GM21526 (cell line): ENCODE results near the gene CNTNAP2.
"Not testable (repeated sequence)": the region's sequence is repeated elsewhere in the genome, so short reads cannot be mapped to it uniquely, and the experiment has no call there.

Experiments used
- ATAC-seq: cut with Tn5 transposase; IDR thresholded peaks from one replicate; pipeline ENCODE4 v1.9.1; 2021; ENCODE audit warnings: moderate library complexity; ENCODE audit not compliant: unreplicated experiment, low FRiP score

The CNTNAP2 gene

GRCh38 chr7:147774461-147774860 is 1657.9 kb downstream of the CNTNAP2 start:
- ATAC-seq: no peak

- no peak for ATAC-seq
Measured at GRCh38 chr7:147775516-147776284, 1659.1 kb downstream of the CNTNAP2 start.

GRCh38 chr7:147777309-147777708 is 1660.7 kb downstream of the CNTNAP2 start:
- ATAC-seq: no peak

GRCh38 chr7:147779949-147780348 is 1663.3 kb downstream of the CNTNAP2 start:
- ATAC-seq: no peak

- no peak for ATAC-seq
Measured at GRCh38 chr7:147796581-147796980, 1680.0 kb downstream of the CNTNAP2 start.

- ATAC-seq: no peak
Measured at GRCh38 chr7:147798001-147798400, 1681.4 kb downstream of the CNTNAP2 start.

- ATAC-seq: not testable (repeated sequence)
Measured at GRCh38 chr7:147801762-147802161, 1685.2 kb downstream of the CNTNAP2 start.

GRCh38 chr7:147803151-147803550 is 1686.5 kb downstream of the CNTNAP2 start:
- no peak for ATAC-seq

- ATAC-seq: no peak
Measured at GRCh38 chr7:147803606-147804005, 1687.0 kb downstream of the CNTNAP2 start.

GRCh38 chr7:147804032-147804431 is 1687.4 kb downstream of the CNTNAP2 start:
- no peak for ATAC-seq

- no peak for ATAC-seq
Measured at GRCh38 chr7:147805996-147806576, 1689.5 kb downstream of the CNTNAP2 start.

GRCh38 chr7:147809786-147810185 is 1693.2 kb downstream of the CNTNAP2 start:
- no peak for ATAC-seq

- no peak for ATAC-seq
Measured at GRCh38 chr7:147810269-147810668, 1693.7 kb downstream of the CNTNAP2 start.

GRCh38 chr7:147811923-147812322 is 1695.3 kb downstream of the CNTNAP2 start:
- ATAC-seq: no peak

- ATAC-seq: no peak
Measured at GRCh38 chr7:147813316-147813715, 1696.7 kb downstream of the CNTNAP2 start.

- ATAC-seq: no peak
Measured at GRCh38 chr7:147818317-147818716, 1701.7 kb downstream of the CNTNAP2 start.

- no peak for ATAC-seq
Measured at GRCh38 chr7:147824671-147825070, 1708.1 kb downstream of the CNTNAP2 start.

- ATAC-seq: no peak
Measured at GRCh38 chr7:147829016-147829415, 1712.4 kb downstream of the CNTNAP2 start.

GRCh38 chr7:147833557-147833956 is 1717.0 kb downstream of the CNTNAP2 start:
- no peak for ATAC-seq

GRCh38 chr7:147833970-147834369 is 1717.4 kb downstream of the CNTNAP2 start:
- ATAC-seq: no peak

- no peak for ATAC-seq
Measured at GRCh38 chr7:147852833-147853232, 1736.2 kb downstream of the CNTNAP2 start.
